ENCODE results near the gene TAS2R10.
A peak's percentile ranks its signal among the peaks of the same experiment; 100 is the strongest.

TAS2R10 gene

GRCh38 chr12:10829994-10830393 is 3.8 kb upstream of the TAS2R10 start:
- no peak overlapping the region for H3K27ac ChIP-seq (ENCODE audit: low read depth, low read length)
- no peak overlapping the region for H4K5ac ChIP-seq (ENCODE audit: low read length)
- H3K18ac ChIP-seq (ENCODE audit: low read length) = no peak overlapping the region
- no peak overlapping the region for H3K4me2 ChIP-seq (ENCODE audit: low read length)
- no peaks in the 10 kb centered on the region for H3K36me3 ChIP-seq (ENCODE audit: control insufficient read depth, insufficient read depth, low read length)
- H3K4me1 ChIP-seq (ENCODE audit: control insufficient read depth, low read depth, low read length) = no peaks in the 10 kb centered on the region
- no peak overlapping the region for H3K56ac ChIP-seq (ENCODE audit: low read length)
- DNase-seq = no peak
- H2BK5ac ChIP-seq (ENCODE audit: low read length) = no peak overlapping the region
- no peak overlapping the region for H4K8ac ChIP-seq (ENCODE audit: low read depth, low read length)
- H2BK15ac ChIP-seq (replicated peaks; ENCODE audit: low read depth) = no peak overlapping the region
- H3K79me1 ChIP-seq (ENCODE audit: low read length) = no peaks in the 10 kb centered on the region
- no CpG with 5 or more reads among the region's 1 CpG for WGBS (ENCODE audit: extremely low coverage, insufficient coverage, low lambda C conversion rate)
- H3K9ac ChIP-seq (ENCODE audit: low read length) = no peak overlapping the region
- no peaks in the 10 kb centered on the region for H3K79me2 ChIP-seq (ENCODE audit: control insufficient read depth, insufficient read depth, low read length)
- no peaks in the 10 kb centered on the region for H3K27me3 ChIP-seq (ENCODE audit: insufficient read depth, low read length, poor library complexity)
- H3K23ac ChIP-seq (ENCODE audit: low read length) = no peak overlapping the region
- H3K4me3 ChIP-seq (ENCODE audit: low read length) = no peak overlapping the region
- H2AK5ac ChIP-seq (ENCODE audit: low read length) = no peak overlapping the region
- H3K4ac ChIP-seq (ENCODE audit: low read depth, low read length) = no peak overlapping the region
- H2BK120ac ChIP-seq (ENCODE audit: low read depth, low read length) = no peak overlapping the region

GRCh38 chr12:10824957-10825356 is 1.2 kb downstream of the TAS2R10 start:
- Histone ChIP-seq H2BK5ac (ENCODE audit: low read length) (no peak overlapping the region), H3K4me3 (ENCODE audit: low read length) (no peak overlapping the region), H3K4me1 (ENCODE audit: control insufficient read depth, low read depth, low read length) (no peaks in the 10 kb centered on the region), H4K8ac (ENCODE audit: low read depth, low read length) (no peak overlapping the region), H3K27me3 (ENCODE audit: insufficient read depth, low read length, poor library complexity) (no peaks in the 10 kb centered on the region), H3K4ac (ENCODE audit: low read depth, low read length) (no peak overlapping the region), H3K23ac (ENCODE audit: low read length) (no peak overlapping the region), H3K36me3 (ENCODE audit: control insufficient read depth, insufficient read depth, low read length) (no peaks in the 10 kb centered on the region), H2AK5ac (ENCODE audit: low read length) (no peak overlapping the region), H3K56ac (ENCODE audit: low read length) (no peak overlapping the region), H2BK120ac (ENCODE audit: low read depth, low read length) (no peak overlapping the region), H4K5ac (ENCODE audit: low read length) (no peak overlapping the region), H3K18ac (ENCODE audit: low read length) (peak overlapping the region; percentile 51), H3K27ac (ENCODE audit: low read depth, low read length) (no peak overlapping the region), H3K4me2 (ENCODE audit: low read length) (no peak overlapping the region), H3K79me2 (ENCODE audit: control insufficient read depth, insufficient read depth, low read length) (no peaks in the 10 kb centered on the region), H2BK15ac (replicated peaks; ENCODE audit: low read depth) (no peak overlapping the region), H3K79me1 (ENCODE audit: low read length) (no peaks in the 10 kb centered on the region), H3K9ac (ENCODE audit: low read length) (no peak overlapping the region)
- DNase-seq = peak; percentile 18
- no CpG with 5 or more reads among the region's 3 CpGs for WGBS (ENCODE audit: extremely low coverage, insufficient coverage, low lambda C conversion rate)

GRCh38 chr12:10811883-10812536 is 14.1 kb downstream of the TAS2R10 start:
- Histone ChIP-seq H3K18ac (ENCODE audit: low read length) (no peak overlapping the region), H3K56ac (ENCODE audit: low read length) (no peak overlapping the region), H3K79me1 (ENCODE audit: low read length) (no peaks in the 10 kb centered on the region), H2AK5ac (ENCODE audit: low read length) (no peak overlapping the region), H3K4ac (ENCODE audit: low read depth, low read length) (no peak overlapping the region), H3K23ac (ENCODE audit: low read length) (no peak overlapping the region), H3K4me2 (ENCODE audit: low read length) (no peak overlapping the region), H2BK15ac (replicated peaks; ENCODE audit: low read depth) (no peak overlapping the region), H2BK120ac (ENCODE audit: low read depth, low read length) (no peak overlapping the region), H3K4me3 (ENCODE audit: low read length) (no peak overlapping the region), H4K5ac (ENCODE audit: low read length) (no peak overlapping the region), H3K27ac (ENCODE audit: low read depth, low read length) (no peak overlapping the region), H3K27me3 (ENCODE audit: insufficient read depth, low read length, poor library complexity) (no peaks in the 10 kb centered on the region), H2BK5ac (ENCODE audit: low read length) (no peak overlapping the region), H3K9ac (ENCODE audit: low read length) (no peak overlapping the region), H4K8ac (ENCODE audit: low read depth, low read length) (no peak overlapping the region), H3K36me3 (ENCODE audit: control insufficient read depth, insufficient read depth, low read length) (no peaks in the 10 kb centered on the region), H3K4me1 (ENCODE audit: control insufficient read depth, low read depth, low read length) (no peaks in the 10 kb centered on the region), H3K79me2 (ENCODE audit: control insufficient read depth, insufficient read depth, low read length) (no peaks in the 10 kb centered on the region)
- DNase-seq = no peak
- no CpG with 5 or more reads among the region's 3 CpGs for whole genome bisulfite sequencing (ENCODE audit: extremely low coverage, insufficient coverage, low lambda C conversion rate)

GRCh38 chr12:10810068-10810467 is 16.1 kb downstream of the TAS2R10 start, which contains the start of gene TAS2R9:
TSS of gene TAS2R9 (minus strand) at chr12:10810168. CDS start at chr12:10810075, 93 bp downstream.
- no peak within 1 kb of the TSS for H3K56ac ChIP-seq (ENCODE audit: low read length)
- H3K27me3 ChIP-seq (ENCODE audit: insufficient read depth, low read length, poor library complexity) = no peaks in the 10 kb centered on the region
- H3K4me1 ChIP-seq (ENCODE audit: control insufficient read depth, low read depth, low read length) = no peaks in the 10 kb centered on the region
- H3K23ac ChIP-seq (ENCODE audit: low read length) = no peak within 1 kb of the TSS
- no peaks in the 10 kb centered on the region for H3K79me2 ChIP-seq (ENCODE audit: control insufficient read depth, insufficient read depth, low read length)
- no peak within 1 kb of the TSS for H3K18ac ChIP-seq (ENCODE audit: low read length)
- H3K9ac ChIP-seq (ENCODE audit: low read length) = no peak within 1 kb of the TSS
- no peak within 1 kb of the TSS for H2AK5ac ChIP-seq (ENCODE audit: low read length)
- H3K27ac ChIP-seq (ENCODE audit: low read depth, low read length) = no peak within 1 kb of the TSS
- no peak within 1 kb of the TSS for H2BK120ac ChIP-seq (ENCODE audit: low read depth, low read length)
- H2BK5ac ChIP-seq (ENCODE audit: low read length) = no peak within 1 kb of the TSS
- no peak within 1 kb of the TSS for H3K4me2 ChIP-seq (ENCODE audit: low read length)
- no peak within 1 kb of the TSS for H3K4ac ChIP-seq (ENCODE audit: low read depth, low read length)
- H2BK15ac ChIP-seq (replicated peaks; ENCODE audit: low read depth) = no peak within 1 kb of the TSS
- no peaks in the 10 kb centered on the region for H3K36me3 ChIP-seq (ENCODE audit: control insufficient read depth, insufficient read depth, low read length)
- H4K8ac ChIP-seq (ENCODE audit: low read depth, low read length) = no peak within 1 kb of the TSS
- no peak for DNase-seq
- H3K79me1 ChIP-seq (ENCODE audit: low read length) = no peaks in the 10 kb centered on the region
- H4K5ac ChIP-seq (ENCODE audit: low read length) = no peak within 1 kb of the TSS
- no peak within 1 kb of the TSS for H3K4me3 ChIP-seq (ENCODE audit: low read length)

GRCh38 chr12:10807186-10807585 is 19.0 kb downstream of the TAS2R10 start, which contains the start of gene TAS2R8:
TSS of gene TAS2R8 (minus strand) at chr12:10807286. CDS start at chr12:10806980, 306 bp downstream.
- Histone ChIP-seq H3K4me1 (ENCODE audit: control insufficient read depth, low read depth, low read length) (no peaks in the 10 kb centered on the region), H3K56ac (ENCODE audit: low read length) (no peak within 1 kb of the TSS), H3K79me2 (ENCODE audit: control insufficient read depth, insufficient read depth, low read length) (no peaks in the 10 kb centered on the region), H3K36me3 (ENCODE audit: control insufficient read depth, insufficient read depth, low read length) (no peaks in the 10 kb centered on the region), H4K8ac (ENCODE audit: low read depth, low read length) (no peak within 1 kb of the TSS), H2BK15ac (replicated peaks; ENCODE audit: low read depth) (no peak within 1 kb of the TSS), H2BK5ac (ENCODE audit: low read length) (no peak within 1 kb of the TSS), H2BK120ac (ENCODE audit: low read depth, low read length) (no peak within 1 kb of the TSS), H3K4me3 (ENCODE audit: low read length) (no peak within 1 kb of the TSS), H3K27me3 (ENCODE audit: insufficient read depth, low read length, poor library complexity) (no peaks in the 10 kb centered on the region), H3K23ac (ENCODE audit: low read length) (no peak within 1 kb of the TSS), H2AK5ac (ENCODE audit: low read length) (no peak within 1 kb of the TSS), H3K9ac (ENCODE audit: low read length) (no peak within 1 kb of the TSS), H3K4ac (ENCODE audit: low read depth, low read length) (no peak within 1 kb of the TSS), H3K4me2 (ENCODE audit: low read length) (no peak within 1 kb of the TSS), H4K5ac (ENCODE audit: low read length) (no peak within 1 kb of the TSS), H3K18ac (ENCODE audit: low read length) (no peak within 1 kb of the TSS), H3K79me1 (ENCODE audit: low read length) (no peaks in the 10 kb centered on the region), H3K27ac (ENCODE audit: low read depth, low read length) (no peak within 1 kb of the TSS)
- no CpG with 5 or more reads among the region's 1 CpG for WGBS (ENCODE audit: extremely low coverage, insufficient coverage, low lambda C conversion rate)
- DNase-seq = no peak

- no peaks in the 10 kb centered on the region for H3K79me2 ChIP-seq (ENCODE audit: control insufficient read depth, insufficient read depth, low read length)
- no peaks in the 10 kb centered on the region for H3K4me1 ChIP-seq (ENCODE audit: control insufficient read depth, low read depth, low read length)
- no CpG with 5 or more reads among the region's 4 CpGs for WGBS (ENCODE audit: extremely low coverage, insufficient coverage, low lambda C conversion rate)
- no peak within 1 kb of the TSS for H3K4me3 ChIP-seq (ENCODE audit: low read length)
- no peak within 1 kb of the TSS for H3K27ac ChIP-seq (ENCODE audit: low read depth, low read length)
- no peak within 1 kb of the TSS for H3K9ac ChIP-seq (ENCODE audit: low read length)
- no peak within 1 kb of the TSS for H2BK120ac ChIP-seq (ENCODE audit: low read depth, low read length)
- no peak within 1 kb of the TSS for H3K4ac ChIP-seq (ENCODE audit: low read depth, low read length)
- DNase-seq = peak; percentile 2
- no peak within 1 kb of the TSS for H3K56ac ChIP-seq (ENCODE audit: low read length)
- no peak within 1 kb of the TSS for H3K23ac ChIP-seq (ENCODE audit: low read length)
- H3K79me1 ChIP-seq (ENCODE audit: low read length) = no peaks in the 10 kb centered on the region
- H4K5ac ChIP-seq (ENCODE audit: low read length) = no peak within 1 kb of the TSS
- no peak within 1 kb of the TSS for H3K4me2 ChIP-seq (ENCODE audit: low read length)
- H3K18ac ChIP-seq (ENCODE audit: low read length) = no peak within 1 kb of the TSS
- no peak within 1 kb of the TSS for H4K8ac ChIP-seq (ENCODE audit: low read depth, low read length)
- H3K36me3 ChIP-seq (ENCODE audit: control insufficient read depth, insufficient read depth, low read length) = no peaks in the 10 kb centered on the region
- H2AK5ac ChIP-seq (ENCODE audit: low read length) = no peak within 1 kb of the TSS
- no peaks in the 10 kb centered on the region for H3K27me3 ChIP-seq (ENCODE audit: insufficient read depth, low read length, poor library complexity)
- no peak within 1 kb of the TSS for H2BK5ac ChIP-seq (ENCODE audit: low read length)
- no peak within 1 kb of the TSS for H2BK15ac ChIP-seq (replicated peaks; ENCODE audit: low read depth)
These were observed 23.6 kb downstream of the TAS2R10 start, which contains the start of gene TAS2R7 for GRCh38 chr12:10802587-10802986. TSS of gene TAS2R7 (minus strand) at chr12:10802627. CDS start at chr12:10802570, 57 bp downstream.
